DMS53 treated with DMSO at 0.1 percent for 48 hours (cell line): ENCODE data around the gene MYO5A.
"Not testable (repeated sequence)": the region's sequence is repeated elsewhere in the genome, so short reads cannot be mapped to it uniquely, and the experiment has no call there.

ENCODE experiments used
- DNase-seq: peaks from one replicate; lab custom pipeline; 2025; ENCODE audit not compliant: unreplicated experiment; lab: John Stamatoyannopoulos, UW

The MYO5A gene

GRCh38 chr15:52294881-52295420 is 233.7 kb downstream of the MYO5A start:
- DNase-seq = no peak

GRCh38 chr15:52292780-52293392 is 235.8 kb downstream of the MYO5A start:
- no peak for DNase-seq

GRCh38 chr15:52291204-52291603 is 237.5 kb downstream of the MYO5A start:
- no peak for DNase-seq

GRCh38 chr15:52290800-52291199 is 237.9 kb downstream of the MYO5A start:
- no peak for DNase-seq

- no peak for DNase-seq
These were observed 238.4 kb downstream of the MYO5A start for GRCh38 chr15:52290329-52290728.

GRCh38 chr15:52289629-52290081 is 239.0 kb downstream of the MYO5A start:
- DNase-seq = no peak

GRCh38 chr15:52288986-52289385 is 239.7 kb downstream of the MYO5A start:
- DNase-seq = no peak

- peak; percentile 80 for DNase-seq
These were observed 240.4 kb downstream of the MYO5A start for GRCh38 chr15:52288051-52288942.

GRCh38 chr15:52287114-52287513 is 241.6 kb downstream of the MYO5A start:
- DNase-seq = no peak

GRCh38 chr15:52285941-52286340 is 242.7 kb downstream of the MYO5A start:
- not testable (repeated sequence) for DNase-seq

GRCh38 chr15:52284164-52284563 is 244.5 kb downstream of the MYO5A start:
- DNase-seq = no peak

GRCh38 chr15:52283281-52283680 is 245.4 kb downstream of the MYO5A start:
- DNase-seq = no peak

GRCh38 chr15:52282418-52282817 is 246.3 kb downstream of the MYO5A start:
- DNase-seq = no peak

- DNase-seq = no peak
These were observed 247.3 kb downstream of the MYO5A start for GRCh38 chr15:52281085-52282035.

- no peak for DNase-seq
These were observed 248.2 kb downstream of the MYO5A start for GRCh38 chr15:52280326-52281084.

- DNase-seq = no peak
These were observed 249.9 kb downstream of the MYO5A start for GRCh38 chr15:52278636-52279367.

- DNase-seq = no peak
These were observed 250.5 kb downstream of the MYO5A start for GRCh38 chr15:52278135-52278534.

GRCh38 chr15:52277575-52277974 is 251.1 kb downstream of the MYO5A start:
- no peak for DNase-seq

GRCh38 chr15:52276256-52276770 is 252.4 kb downstream of the MYO5A start:
- DNase-seq = no peak
